Measurements from ENCODE around the gene ODAD4.
"Not testable (repeated sequence)": the region's sequence is repeated elsewhere in the genome, so short reads cannot be mapped to it uniquely, and the experiment has no call there.

The ODAD4 gene

DNA sequence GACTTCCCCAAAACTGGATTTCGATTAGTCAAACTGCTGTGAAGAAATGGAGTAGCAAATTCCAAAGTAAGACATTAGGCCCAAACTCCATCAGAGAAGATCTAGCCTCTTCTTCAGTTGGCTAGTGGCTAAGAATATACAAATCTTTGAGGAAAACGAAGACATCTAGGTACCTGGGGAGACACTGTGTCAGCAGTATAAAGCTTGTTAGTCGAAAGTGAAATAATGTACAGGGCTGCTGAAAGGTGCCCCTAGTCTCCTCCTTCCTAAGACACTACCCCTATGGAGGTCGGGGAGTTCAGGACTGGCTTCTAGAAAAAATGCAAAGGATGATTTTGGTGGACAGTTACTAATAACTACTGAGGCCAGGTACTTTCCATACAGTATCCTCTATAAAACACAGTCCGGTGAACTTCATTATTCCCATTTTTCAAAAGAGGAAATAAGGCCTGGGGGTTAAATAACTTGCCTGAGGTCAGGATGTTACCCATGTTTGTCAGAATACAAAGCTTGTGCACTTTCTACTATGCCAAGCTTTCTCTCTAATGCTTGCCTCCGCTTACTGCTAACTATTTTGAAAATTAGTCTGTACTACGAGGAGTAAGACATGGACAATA lies 71.9 kb downstream of the ODAD4 start:
- DNase-seq (ENCODE audit: low spot score), result no peak

DNA sequence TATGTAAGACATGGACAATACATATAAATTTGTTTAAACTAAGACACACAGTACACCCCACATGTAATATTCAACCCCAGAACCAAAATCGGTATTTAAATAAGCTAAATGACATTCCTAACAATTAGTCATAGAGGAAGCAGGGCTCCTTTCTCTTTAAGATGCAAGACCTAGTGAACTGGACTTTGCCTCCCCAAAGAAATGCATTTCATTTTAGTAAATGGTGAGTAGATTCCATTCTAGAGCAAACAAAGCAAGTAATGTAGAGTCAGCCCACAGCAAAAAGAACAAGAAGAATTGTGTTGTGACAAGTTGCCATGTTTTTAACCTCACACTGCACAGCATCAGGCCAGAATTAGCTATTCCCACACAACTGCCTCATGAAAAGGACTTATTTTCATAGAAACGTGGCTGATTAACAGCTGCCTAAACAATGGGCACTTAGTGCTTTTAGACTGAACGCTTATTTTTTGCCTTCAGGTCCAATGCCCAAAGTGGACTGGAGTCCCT lies 72.4 kb downstream of the ODAD4 start:
- DNase-seq (ENCODE audit: low spot score), result no peak

DNA sequence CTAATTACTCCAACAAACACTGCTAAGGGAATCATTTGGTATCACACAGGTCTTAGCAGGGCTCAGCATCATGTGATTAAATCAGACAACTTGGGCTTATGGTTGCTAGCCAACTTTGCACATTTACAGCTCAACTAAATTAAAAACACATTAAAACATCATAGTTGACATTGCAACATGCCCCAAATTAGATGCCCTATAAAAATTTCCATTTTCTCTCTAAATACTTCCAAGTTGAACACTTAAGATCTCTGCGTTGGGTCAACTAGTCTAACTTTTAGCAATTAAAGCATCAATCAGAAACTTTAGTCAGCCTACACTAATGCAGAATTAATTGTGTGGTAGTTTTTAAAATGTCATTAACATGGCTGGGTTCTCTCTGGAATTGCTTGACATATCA lies 74.7 kb downstream of the ODAD4 start:
- no peak for DNase-seq (ENCODE audit: low spot score)

DNA sequence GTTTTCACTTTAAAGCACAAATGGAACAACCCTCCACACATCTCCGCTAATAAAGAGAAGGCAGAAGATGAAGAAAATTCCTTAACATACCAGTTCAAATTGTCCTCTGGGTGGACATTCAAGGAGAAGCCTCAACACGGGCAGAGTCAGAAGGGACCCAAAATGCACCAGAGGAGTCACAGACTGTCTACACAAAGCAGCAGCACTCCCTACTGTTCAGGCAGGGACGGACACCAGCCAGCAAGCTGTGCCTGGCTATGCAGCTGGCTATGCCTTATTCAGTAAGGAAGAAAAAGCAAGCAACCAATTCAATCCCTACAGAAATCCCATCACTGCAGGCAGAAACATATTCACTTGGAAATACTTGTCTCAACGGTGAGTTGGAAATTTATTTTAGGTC lies 78.8 kb downstream of the ODAD4 start:
- DNase-seq (ENCODE audit: low spot score), result no peak

DNA sequence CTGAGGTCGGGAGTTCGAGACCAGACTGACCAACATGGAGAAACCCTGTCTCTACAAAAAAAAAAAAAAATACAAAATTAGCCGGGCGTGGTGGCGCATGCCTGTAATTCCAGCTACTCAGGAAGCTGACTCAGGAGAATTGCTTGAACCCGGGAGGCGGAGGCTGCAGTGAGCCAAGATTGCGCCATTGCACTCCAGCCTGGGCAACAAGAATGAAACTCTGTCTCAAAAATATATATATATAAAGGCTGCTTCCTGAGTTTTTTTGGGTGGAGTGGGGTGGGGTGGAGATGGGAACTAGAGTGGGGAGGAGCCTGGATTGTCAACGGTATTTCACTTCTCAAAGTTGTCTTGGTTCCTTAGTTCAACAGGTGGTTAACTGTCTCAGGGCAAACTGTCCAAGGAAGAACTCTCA lies 79.9 kb downstream of the ODAD4 start:
- not testable (repeated sequence) for DNase-seq (ENCODE audit: low spot score)

DNA sequence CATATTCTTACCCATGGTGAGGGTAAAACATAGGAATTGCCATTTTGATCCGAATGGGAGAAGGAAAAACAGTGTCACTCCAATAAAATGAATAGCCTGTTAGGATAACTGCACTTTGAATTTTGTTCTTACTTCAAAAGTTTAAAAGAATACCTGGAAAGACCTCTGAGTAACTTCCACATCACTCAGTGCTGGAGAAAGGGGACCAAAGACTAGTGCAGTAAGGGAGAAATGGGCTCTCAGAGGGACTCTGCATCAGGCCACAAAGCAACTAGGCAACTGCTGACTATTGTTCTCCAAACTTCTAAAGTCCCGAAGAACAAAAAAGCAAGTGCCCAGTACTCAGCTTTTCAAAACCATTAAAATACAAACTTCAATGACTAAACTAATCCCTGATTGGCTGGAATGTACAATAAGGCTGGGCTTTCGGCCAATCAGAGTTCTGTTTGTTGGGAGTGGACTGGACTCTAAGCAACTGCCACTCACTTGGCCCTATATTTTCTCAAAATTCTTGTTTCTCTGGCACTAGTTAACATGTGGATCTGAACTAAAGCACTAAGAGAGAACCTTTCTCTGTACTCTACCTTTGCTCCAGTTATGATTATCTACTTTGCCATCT lies 80.6 kb downstream of the ODAD4 start:
- peak; percentile 57 for DNase-seq (ENCODE audit: low spot score)

DNA sequence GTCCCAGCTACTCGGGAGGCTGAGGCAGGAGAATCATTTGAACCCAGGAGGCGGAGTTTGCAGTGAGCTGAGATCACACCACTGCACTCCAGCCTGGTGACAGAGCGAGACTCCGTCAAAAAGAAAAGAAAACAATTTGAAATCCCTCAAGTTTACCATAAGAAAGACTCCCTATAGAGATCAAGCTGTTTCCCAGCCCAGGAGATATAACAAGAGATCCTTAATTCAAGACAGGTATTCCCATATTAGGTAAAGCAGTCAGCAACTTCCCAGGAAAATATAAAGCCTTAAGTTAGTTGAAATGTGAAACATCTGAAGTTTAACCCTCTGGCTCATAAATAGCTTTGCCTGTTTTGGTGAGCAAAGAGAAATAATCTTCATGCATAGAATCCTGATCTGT lies 81.9 kb downstream of the ODAD4 start:
- DNase-seq (ENCODE audit: low spot score), result not testable (repeated sequence)

DNA sequence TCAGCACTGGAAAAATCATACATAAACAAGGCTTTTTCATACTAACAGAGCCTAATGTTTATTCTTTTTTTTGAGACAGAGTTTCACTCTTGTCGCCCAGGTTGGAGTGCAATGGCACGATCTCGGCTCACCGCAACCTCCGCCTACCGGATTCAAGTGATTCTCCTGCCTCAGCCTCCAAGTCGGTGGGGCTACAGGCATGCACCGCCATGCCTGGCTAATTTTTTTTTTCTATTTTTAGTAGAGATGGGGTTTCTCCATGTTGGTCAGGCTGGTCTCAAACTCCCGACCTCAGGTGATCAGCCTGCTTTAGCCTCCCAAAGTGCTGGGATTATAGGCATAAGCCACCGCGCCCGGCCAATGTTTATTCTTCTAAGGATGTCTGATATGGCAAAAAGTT lies 83.3 kb downstream of the ODAD4 start:
- not testable (repeated sequence) for DNase-seq (ENCODE audit: low spot score)

All from AG08395 (cell line).